HG03521 (cell line): ENCODE data around the gene FAM120C.

Experiments
- ATAC-seq: cut with Tn5 transposase; IDR thresholded peaks from one replicate; pipeline ENCODE4 v1.9.1; 2021; ENCODE audit warnings: mild to moderate bottlenecking, moderate library complexity; ENCODE audit not compliant: unreplicated experiment

The FAM120C gene, protein sequence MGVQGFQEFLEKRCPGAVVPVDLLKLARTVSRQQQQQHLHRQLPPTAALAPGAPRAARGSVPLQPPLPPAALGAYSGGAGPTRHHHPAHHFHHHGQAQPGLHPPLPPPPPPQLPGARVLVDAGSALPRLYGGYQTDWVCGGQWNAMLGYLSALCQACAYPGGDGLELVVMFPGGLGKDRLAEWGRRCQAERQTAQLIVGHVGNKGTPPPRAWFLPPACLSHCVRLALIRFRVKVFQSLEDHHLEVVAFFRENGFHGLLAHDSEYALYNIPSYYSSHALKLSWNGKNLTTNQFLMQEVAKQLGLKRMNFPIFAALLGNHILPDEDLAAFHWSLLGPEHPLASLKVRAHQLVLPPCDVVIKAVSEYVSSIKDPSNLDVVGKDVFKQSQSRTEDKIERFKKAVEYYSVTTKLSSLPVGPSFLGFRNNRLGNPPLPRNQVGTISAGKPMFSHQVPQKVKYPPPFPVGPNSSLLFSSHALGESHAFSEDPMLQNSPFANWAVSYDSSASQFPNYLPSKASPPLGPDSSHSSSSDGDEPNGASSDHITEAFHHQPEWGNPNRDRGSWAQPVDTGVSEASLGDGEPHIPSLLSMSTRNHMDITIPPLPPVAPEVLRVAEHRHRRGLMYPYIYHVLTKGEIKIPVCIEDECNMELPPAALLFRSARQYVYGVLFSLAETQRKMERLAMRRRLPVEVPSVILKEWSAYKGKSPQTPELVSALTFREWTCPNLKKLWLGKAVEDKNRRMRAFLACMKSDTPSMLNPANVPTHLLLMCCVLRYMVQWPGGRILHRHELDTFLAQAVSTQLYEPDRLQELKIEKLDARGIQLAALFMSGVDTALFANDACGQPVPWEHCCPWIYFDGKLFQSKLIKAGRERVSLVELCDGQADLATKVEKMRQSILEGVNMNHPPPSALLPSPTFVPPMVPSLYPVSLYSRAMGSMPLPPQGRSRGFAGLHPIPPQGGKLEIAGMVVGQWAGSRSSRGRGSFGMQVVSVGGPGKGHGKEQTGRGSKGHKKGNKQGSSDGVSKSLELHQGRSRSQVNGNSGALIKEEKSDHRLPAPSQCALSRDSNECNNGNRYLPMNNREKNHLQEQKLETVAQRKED

DNA sequence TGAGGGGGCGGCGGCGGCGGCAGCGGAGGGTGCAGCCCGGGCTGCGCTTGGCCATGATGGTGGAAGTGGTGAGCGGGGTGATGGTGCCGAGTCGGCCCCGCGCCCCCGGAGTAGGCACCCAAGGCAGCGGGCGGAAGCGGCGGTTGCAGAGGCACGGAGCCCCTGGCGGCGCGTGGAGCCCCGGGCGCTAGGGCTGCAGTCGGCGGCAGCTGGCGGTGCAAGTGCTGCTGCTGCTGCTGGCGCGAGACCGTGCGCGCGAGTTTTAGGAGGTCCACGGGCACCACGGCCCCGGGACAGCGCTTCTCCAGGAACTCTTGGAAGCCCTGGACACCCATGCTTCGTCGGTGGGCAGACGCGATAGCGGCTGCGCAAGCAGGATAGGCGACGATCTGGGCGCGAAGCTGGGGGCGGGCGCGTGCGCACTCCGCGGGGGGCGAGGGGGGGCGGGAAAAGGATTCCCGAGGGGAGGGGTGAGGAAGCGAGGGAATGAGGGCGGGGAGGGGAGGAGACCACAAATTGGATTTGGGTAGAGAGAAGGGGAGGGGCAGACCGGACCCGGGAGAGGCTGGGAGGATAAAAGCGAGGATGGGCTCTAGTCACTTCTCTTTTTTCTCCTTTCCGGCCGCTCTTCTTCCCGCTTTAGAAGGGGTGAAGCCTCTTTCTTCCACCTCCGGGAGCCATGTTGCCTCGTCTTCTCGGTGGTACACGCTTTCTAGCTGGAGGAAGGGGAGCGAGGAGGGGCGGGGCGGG lies at the start of gene FAM120C:
TSS of gene FAM120C (minus strand) at position 391 of the 750 bp plus-strand sequence. CDS start at position 335, 56 bp downstream.
- peak; percentile 66 for ATAC-seq

DNA sequence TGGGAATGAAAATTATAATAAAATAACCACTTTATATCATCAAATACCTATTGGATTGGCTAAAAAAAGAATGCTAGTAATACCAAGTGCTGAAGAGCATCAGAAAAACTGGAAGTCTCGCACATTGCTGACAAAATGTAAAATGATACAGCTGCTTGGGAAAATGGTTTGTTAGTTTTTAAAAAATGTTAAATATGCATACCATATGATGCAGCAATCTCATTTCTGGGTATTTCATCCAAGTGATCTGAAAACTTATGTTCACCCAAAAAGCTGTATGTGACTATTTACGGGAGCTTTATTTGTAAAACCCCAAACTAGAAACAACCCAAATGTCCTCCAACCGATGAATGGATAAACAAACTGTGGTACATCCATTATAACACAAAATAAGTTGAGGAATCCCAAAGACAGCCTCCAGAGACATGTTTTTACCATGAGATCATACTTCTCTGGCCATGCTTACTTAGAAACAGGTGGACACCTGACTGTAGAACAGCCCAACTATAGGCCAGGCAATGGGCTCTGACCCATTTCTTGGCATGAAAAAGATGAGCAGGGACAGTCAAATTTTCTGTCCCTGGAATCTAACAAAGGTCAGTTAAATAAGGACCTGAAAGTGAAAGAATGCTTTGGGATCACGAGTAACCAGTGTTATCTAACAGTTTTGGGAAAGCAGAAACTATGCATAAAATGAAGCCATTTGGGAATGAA lies 47.5 kb upstream of the FAM120C start:
- no peak for ATAC-seq

GRCh38 chrX:54223581-54223980 lies 40.5 kb upstream of the FAM120C start:
- no peak for ATAC-seq

- no peak for ATAC-seq
These were observed 30.5 kb upstream of the FAM120C start for GRCh38 chrX:54213603-54214002.

DNA sequence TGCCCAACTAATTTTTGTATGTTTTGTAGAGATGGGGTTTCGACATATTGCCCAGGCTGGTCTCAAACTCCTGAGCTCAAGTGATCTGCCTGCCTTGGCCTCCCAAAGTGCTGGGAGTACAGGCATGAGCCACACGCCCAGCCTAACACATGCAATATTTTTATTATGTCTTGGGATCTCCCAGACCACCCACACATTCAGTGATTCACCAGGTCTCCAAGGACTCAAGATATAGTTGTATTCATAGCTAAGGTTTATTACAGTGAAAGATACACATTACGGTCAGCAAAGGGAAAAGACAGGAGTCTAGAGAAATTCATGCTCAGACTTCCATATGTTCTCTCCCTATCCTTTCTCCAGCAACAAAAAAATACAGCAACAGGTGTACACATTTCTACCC lies 25.5 kb upstream of the FAM120C start:
- ATAC-seq: no peak

GRCh38 chrX:54198262-54198661 lies 15.2 kb upstream of the FAM120C start:
- no peak for ATAC-seq

- ATAC-seq: no peak
These were observed 12.0 kb upstream of the FAM120C start for GRCh38 chrX:54194982-54195588.

GRCh38 chrX:54193085-54193821 lies 10.2 kb upstream of the FAM120C start:
- no peak for ATAC-seq

DNA sequence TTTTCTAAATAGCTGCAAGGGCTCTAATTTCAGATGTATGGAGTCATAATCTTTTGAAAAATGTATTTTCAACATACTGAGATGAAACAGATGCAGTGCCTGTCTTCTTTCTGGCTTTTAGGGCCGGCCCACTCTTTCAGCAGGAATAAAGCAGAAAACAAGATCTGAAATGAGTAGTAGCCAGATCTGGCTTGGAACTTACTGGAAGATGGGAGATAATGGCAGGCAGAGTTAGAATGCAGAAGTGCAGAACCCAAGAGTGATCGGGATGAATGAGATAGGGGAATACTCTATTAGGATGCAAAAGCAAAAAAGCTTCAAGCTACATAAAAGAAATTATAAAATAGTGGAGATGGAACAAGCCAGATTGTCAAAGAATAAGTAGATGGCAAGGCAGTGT lies 1.4 kb upstream of the FAM120C start:
- no peak for ATAC-seq

- ATAC-seq: peak; percentile 50
These were observed 725 bp downstream of the FAM120C start for GRCh38 chrX:54182194-54182863.

DNA sequence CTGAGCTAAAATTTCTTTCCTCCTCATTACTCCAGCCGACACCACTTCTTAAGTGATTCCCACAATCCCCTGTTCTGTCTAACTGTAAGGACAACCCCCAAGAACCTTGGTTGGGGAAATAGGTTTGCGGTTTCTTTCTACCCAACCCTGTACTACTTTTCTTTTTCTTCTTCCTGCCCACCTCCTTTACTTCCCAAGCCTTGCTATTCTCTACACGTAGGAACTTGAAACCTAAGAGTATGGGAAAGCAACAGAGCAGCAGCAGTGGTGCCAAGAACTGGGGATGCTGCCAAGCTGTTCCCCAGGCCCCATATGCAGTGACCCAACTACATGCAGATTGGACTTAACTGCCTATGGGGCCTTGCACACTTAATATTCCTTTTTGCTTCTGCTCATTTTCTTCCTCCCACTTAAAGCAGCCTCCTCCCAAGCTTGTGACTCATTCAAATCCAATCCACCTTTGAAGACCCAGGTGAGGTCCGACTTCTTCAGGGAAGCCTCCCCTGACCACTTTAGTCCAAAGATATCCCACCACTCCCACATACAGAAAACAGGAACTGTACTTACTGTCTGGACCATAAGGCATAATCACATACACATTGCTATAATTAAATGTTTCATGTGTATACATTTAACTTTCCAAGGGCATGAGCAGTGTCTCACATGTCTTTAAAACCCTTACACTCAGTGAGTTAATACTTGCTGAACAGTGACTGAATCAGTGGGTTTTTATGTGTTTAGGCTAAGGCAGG lies 1.7 kb downstream of the FAM120C start:
- no peak for ATAC-seq

DNA sequence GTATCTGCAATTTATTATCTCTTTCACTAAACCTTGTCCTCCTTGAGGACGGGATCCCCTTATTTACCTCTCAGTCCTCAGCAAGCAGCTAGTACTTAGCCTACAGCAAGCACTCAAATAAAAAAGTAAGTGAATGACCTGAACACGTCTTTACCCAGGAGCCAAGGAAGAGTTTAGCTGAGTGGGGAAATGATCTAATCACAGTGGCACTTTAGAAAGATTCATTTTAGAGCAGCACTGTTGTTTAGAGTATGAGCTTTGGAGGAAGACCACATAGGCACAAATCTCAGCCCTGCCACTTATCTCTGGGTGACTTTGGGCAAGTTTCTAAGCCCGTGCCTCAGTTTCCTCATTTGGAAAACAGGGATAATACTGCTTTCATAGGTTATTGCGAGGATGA lies 2.7 kb downstream of the FAM120C start:
- no peak for ATAC-seq

DNA sequence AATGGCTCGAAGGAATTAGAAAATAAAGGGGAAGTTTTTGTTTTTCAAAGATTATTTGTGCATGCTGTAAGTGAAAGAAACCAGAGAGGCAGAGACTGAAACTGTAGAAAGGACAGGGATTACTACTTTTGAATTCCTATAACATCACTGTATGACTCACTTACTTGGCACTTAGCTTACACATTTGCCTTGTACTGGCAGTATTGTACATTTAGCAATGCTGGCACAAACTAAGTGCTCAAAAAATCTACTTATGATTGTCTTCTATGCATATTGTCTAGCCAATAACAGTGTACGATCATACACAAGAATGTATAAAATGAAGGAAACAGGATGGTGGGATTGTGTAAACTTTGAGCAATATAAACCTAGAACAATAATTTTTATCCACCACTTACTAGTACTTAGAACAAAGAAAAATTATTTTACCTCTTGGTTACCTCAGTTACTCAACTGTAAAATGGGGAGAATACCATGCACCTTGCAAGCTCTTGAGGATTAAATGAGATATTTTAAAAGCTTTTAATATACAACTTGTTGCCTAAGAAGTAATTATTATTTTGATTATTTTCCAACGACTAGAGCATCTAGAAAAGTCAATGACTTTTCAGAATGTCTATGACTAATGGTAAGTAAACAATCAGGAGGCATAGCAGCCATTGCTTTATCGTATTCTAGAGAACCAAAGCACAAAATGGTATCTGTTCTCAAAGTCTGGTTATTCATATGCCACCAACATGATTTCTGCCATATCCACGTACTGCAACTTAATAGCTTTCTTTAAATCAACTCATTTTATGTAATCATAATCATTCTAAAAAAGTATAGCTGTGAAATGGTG lies 4.7 kb downstream of the FAM120C start:
- no peak for ATAC-seq

DNA sequence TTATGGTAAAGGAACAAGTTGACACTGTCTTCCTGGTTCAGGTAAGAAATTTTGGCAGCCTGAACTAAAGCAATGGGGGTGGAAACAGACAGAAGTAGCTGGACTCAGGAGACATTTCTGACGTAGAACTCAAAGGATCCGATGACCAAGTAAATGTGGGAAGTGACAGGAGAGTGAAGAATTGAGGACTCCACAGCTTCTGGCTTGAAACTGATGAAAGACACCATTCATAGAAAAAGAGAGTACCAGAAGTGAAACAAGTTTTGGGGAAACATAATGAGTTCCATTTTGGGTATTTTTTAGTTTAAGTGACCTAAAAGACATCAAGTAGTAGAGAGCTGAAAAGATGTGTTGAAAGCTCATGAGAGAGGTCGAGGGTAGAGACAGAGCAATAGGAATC lies 5.7 kb downstream of the FAM120C start:
- ATAC-seq: no peak

DNA sequence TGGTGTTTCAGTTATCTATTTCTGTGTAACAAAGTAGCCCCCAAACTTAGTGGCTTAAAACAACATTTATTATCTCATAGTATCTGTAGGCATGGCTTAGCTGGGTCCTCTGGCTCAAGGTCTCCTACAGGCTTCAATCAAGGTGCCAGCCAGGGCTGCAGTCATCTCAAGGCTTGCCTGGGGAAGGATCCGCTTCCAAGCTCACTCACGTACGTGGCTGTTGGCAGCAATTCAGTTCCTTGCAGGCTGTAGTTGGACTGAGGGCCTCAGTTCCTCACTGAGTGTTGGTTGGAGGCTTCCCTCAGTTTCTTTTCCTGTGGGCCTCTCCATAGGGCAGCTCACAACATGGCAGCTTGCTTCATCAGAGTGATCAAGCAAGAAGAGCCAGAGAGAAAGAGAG lies 9.3 kb downstream of the FAM120C start:
- no peak for ATAC-seq

DNA sequence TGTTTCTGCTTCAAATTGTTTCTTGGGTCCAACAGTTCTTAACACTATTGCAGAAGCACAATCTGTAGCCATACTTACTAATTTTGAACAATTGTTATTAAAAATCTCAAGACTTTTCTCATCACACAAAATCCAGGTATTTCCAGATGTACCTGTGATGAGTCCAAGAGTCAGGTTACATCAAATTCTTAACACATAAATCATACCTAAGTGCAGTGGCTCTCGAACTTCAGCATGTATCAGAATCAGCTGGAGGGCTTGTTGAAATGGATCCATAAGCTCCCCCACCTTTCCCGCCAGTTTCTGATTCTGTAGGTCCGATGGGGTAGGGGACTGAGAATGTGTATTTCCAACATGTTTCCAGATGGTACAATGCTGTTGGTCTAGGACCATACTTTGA lies 10.6 kb downstream of the FAM120C start:
- no peak for ATAC-seq
